HG03565 (cell line): ENCODE measurements around the gene ARHGAP23.

ENCODE experiments used
- ATAC-seq: cut with Tn5 transposase; IDR thresholded peaks from one replicate; pipeline ENCODE4 v1.9.1; 2021; ENCODE audit warnings: mild to moderate bottlenecking, moderate library complexity; ENCODE audit not compliant: unreplicated experiment

The ARHGAP23 gene

DNA sequence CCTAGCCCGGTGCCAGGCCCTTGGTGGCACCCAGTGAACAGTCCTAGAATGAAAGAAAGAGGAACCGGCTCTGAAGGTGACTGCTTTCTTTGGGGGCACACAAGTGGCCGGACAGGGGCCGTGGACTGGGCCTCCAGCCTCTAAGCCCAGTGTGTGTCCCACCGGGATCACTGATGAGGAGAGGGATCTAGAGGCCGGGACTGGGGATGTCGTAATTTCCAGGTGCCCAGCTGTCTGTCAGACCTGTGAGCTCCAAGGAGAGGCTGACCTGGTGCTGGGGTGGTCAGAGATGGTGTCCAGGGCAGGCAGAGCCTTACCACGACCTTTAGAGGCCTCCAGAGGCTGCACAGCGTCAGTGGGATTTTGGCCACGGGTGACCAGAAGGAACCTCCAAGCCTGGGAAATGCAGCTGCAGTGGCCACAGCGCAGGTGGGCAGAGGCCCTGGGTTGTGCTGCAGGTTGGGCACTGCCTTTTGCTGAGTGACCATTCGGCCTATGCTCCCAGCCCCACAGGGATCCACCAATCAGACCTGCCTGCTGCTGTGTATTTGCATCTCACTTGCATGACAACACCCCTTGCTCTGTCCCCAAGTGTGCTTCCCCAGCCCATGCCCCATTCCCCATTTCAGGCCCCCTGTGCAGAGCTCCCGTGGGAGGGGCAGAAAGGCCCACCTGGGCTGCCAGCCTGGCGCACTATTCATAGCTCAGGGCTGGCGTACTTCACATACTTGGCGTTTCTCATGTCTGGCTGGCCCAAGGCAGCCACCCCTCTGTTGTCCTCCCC is 12.5 kb downstream of the ARHGAP23 start:
- no peak for ATAC-seq

DNA sequence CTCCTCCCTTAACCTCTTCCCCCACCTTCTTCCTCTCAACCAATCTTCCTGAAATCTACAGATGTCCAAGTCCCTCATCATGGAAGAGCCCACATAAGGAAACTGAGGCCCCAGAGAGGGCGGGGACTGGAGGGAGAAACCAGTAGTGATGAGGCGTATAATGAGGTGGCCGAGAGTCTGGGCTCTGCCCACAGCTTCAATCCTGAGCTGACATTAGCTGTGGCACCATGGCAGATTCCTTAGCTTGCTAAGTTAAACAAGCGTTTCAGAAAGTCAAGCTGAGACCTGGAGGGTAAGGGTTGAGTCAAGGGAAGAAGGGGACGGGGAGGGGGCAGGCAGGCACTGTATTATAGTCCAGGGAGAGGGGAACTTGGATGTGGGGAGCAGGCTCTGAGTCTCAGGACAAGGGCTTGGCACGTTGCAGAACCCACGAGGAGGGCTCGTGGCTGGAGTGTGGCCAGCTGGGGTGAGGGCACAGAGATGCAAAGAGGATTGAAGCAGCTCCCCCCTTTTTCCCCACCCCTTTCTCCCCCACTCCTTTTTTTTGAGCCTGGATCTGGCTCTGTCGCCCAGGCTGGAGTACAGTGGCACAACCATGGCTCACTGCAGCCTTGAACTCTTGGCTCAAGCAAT is 13.3 kb downstream of the ARHGAP23 start:
- no peak for ATAC-seq

DNA sequence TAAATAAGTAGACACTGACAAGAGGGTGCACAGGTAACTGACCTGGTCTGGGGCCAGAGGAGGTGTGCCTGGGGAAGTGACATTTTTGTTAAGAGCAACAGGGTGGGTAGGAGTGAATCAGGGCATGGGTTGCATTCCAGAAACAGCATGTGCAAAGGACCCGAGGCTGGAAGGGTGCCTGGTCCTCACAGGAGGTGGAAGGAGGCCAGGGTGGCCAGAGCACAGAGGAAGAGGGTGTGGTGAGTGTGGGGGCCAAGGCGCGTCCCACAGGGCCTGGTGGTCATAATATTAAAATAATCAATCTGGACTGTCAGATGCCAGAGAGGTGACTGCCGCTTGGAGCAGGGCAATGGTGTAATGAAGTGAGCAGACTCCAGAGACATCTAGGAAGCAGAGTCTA is 14.3 kb downstream of the ARHGAP23 start:
- ATAC-seq: no peak

DNA sequence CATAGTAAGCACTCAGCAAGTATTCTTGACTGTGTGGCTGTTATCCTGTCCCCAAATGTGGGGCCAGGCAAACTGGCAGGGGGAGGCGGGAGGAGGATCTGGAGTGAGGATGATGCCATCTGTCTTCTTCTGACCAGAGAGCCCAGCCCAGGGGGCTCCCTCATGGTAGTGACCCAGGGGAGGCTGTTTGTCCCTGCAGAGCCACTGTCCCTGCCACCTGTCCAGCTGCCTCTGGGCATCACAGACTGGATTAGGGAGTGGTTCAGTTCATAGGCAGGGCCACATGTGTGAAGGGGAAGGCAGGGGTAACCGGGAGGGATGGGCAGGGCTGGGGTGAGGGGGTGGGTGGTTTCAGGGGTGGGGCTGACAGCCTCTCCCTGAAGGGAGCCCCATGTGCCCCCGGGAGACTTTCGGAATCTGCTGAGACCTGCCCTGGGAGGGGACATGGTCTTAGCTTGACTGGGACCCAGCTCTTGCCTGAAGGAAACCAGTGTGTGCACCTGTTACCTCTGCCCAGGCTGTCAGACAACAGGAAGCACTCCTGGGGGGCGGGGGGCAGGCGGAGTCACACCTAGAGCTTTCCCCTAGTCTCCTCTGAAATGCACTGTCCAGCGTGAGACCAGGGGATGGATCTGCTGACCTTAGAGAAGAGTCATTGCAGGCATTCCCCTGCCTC is 15.2 kb downstream of the ARHGAP23 start:
- no peak for ATAC-seq

DNA sequence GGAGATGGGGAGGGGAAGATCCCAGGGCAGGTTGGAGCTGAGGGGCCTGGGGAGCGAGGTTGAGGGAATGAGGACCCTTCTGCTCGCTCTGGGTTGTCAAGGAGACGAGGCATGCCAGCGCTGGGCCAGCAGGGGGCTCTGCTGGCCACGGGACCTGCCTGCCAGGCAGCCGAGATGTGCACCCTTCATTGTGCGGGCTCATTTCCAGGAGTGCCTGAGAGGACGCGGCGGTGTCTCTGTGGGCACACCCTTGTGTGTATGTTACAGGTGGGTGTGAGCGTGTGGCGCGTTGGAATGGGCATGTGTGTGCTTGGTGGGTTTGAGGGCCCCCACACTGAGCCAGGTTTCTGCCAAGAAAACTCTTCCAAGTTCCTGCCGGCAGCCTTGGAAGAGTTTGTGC is 15.9 kb downstream of the ARHGAP23 start:
- ATAC-seq: no peak

DNA sequence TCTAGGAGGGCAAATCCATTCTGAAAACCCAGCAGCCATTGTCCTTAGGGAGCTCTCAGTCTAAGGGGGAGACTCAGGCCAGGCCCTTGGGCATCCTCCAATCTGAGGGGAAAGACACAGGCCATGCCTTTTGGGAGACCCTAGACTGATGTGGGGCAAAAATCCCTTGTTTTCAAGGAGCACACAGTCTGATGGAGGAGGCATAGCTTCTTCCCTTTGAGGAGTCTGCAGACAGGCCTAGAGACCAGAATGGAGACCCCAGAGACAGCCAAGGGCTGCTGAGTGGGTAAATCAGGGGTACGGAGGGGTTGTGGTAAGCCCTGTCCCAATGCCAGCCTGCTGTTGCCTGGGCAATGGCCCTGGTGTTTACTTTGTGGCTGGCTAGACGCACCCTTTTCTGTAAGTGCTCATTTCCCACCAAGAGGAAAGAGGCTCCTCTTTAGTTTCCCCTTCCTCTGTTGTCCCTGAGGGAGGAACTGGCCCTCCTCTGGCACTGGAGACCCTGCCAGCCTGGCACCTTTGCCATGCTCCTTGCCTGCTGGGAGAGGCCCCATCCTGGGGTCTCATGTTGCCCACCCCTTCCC is 19.3 kb downstream of the ARHGAP23 start:
- no peak for ATAC-seq

DNA sequence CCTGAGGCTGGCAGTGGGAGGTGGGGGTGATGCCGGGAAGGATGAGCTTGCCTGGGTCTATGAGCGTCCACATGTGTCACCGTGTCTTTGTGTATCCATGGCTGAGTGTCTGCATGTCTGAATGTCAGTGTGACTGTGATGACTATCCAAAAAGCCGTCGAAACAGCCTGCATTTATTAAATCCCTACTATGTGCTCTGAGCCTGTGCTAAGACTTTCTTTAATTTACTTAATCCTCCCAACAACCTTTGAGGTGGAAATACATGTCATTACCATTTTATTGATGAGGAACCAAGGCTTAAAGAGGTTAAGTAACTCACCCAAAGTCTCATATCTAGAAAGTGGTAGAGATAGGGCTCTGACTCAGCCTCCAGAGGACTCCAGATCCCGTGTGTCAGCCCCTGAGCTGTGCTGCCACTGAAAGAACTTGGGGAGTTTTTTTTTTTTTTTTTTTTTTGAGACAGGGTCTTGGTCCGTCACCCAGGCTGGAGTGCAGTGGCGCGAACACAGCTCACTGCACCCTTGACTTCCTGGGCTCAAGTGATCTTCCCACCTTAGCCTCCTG is 20.0 kb downstream of the ARHGAP23 start:
- no peak for ATAC-seq

DNA sequence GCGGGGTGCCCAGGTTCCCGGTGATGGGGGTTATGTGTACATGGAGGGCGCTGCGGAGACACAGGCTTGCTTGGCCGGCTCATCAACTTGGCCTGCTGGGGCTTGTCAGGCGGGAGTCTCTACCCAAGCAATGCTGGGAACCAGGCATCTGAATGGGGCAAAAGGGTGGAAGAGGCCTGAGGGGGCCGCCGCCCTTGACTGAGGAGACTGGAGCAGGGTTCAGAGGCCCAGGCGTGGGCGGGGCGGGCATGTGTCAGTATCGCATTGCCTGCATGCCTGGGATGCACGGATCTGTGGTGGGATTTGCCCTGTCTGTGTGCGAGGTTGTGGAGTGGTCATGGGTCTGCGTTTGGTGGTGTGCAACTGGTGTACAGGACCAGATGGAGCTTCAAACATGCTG is 21.1 kb downstream of the ARHGAP23 start:
- ATAC-seq: no peak

DNA sequence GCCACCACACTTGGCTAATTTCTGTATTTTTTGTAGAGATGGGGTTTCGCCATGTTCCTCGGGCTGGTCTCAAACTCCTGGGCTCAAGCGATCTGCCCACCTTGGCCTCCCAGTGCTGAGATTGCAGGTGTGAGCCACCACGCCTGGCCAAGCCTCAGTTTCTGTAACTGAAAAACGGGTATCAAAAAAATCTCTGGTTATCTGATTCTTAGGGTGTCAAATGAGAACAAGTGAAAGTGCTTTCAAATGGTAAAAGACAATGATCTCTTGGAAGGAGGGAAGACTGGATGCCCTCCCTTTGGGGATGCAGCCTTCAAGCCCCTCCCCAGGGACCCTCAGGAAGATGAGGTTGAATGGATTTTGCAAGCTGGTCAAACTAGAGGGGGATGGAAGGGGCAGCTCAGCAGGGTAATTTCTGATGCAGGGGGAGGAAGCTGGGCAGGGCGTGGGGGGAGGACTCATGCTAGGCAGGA is 22.3 kb downstream of the ARHGAP23 start:
- ATAC-seq: no peak

DNA sequence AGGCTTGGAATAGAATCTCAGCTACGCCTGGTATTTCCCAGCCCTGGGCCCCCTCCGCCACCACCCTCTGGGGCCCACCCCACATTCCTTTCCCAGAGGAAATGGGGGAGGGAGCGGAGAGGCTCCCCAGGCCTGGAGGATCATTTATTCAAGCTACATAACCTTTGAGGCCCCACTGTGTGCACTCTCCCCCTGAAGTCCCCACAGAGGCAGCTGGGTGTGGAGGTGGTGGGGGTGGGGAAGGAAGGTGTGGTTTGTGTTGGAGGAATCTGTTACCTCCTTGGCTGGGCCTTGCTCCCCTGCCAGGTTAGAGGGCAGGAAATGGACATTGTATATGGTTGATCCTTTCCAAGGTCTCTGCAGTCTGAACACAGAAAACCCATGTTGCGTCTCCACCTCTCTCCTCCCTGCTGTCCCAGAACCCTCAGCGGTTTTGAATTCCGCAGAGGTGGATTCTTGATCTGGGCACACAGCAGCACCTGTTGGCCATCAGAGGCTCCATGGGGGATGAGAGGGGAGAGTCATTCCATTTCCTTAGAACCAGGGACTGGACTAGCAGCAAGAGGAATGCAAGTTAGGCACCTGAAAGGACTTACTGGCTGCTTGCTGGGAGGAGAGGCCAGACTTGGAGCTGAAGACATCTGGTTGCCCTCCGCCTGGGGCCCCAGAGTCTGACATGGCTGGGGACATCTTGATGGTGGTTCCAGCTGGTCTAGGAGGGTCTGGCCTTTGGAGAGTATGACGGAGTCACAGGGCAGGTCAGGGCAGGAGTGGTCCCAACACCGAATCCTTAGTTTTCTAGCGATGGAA is 23.0 kb downstream of the ARHGAP23 start:
- no peak for ATAC-seq

DNA sequence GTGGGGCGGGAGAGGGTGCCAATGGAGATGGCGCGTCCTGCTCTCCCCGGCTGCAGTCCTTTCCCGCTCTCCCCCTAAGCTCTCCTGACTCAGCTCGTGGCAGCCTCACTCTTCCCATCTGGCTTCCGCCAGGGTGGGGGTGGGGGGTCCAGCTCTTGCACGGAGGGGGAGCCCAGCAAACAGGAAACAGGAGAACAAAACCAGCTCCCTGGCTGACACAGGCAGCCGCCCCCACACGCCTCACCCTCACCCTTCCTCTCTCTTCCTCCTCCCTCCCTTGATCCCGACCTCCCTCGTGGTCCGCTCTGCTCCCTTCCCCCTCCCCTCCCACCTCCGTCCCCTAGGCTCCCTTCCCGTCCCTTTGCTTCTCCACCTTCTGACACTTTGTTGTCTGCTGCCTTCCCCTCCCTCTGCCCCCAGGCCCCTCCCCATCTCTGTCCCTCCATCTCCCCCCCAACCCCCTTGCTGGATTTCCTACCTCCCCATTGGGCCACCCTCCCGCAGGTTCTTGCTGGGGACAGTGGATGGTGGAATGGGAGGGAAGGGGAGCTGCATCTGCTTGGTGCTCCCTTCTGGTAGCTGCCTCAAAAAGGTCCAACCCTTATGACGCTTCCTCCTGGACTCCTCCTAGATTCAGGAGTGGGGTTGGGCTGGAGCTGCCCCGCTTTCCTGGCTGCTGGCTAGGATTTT is 23.7 kb downstream of the ARHGAP23 start:
- no peak for ATAC-seq

DNA sequence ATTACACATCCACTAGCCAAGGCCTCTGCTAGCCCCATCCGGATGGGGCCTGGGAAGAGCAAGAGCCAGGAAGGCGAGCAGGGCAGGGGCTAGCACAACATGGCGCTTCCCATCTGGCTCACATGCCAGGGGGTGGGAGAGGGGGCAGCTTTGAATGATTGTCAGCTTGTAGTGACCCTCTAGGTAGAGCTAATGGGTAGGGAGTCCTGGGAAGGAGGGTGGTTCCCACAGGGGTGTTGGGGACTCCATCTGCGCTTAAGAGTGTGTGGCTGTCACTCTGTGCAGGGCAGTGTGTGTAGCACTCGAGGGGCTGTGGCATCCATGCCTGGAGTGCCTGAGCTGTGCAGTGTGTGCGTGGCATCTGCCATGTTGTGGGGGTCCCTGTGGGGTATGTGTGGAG is 24.5 kb downstream of the ARHGAP23 start:
- no peak for ATAC-seq

DNA sequence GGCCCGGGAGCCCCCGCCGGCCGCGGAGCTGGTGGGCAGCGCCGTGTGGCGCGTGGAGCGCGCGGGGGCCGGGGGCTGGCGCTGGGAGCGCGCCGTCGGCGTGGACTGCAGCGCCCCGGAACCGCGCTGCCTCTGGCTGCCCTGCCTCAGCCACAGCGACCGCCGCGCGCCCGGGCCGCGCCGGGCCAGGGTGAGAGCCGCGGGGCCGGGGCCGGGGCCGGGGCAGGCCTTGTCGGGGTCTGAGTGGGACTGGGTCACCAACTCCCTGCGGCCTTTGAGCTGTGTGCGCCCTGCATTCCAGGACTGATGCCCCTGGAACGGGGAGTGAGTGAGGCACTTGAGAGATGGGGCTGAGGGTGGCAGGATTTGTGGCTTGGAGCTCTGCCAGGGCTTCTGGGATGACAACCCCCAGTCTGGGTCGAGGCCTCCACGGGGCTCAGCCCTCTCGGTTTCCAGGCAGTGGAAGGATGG is 25.7 kb downstream of the ARHGAP23 start:
- ATAC-seq: no peak

DNA sequence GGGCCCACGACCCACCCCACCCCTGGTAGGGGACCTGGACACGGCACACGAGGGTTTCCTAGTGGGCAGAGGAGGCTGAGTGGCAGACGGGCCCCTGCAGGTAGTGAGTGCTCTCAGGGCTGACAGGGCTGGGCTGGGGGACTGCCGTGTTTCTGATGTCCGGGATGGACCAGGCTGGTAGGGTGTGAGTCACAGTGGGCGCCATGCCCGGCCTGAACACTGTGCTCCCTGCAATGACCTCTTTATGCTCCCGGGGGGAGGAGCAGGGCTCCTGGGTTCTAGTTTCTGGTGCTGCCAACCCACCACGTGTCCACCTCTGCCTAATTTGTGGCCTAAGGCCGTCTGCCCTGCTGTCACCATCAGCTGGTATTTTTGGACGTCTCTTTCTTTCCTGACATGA is 26.3 kb downstream of the ARHGAP23 start:
- no peak for ATAC-seq

DNA sequence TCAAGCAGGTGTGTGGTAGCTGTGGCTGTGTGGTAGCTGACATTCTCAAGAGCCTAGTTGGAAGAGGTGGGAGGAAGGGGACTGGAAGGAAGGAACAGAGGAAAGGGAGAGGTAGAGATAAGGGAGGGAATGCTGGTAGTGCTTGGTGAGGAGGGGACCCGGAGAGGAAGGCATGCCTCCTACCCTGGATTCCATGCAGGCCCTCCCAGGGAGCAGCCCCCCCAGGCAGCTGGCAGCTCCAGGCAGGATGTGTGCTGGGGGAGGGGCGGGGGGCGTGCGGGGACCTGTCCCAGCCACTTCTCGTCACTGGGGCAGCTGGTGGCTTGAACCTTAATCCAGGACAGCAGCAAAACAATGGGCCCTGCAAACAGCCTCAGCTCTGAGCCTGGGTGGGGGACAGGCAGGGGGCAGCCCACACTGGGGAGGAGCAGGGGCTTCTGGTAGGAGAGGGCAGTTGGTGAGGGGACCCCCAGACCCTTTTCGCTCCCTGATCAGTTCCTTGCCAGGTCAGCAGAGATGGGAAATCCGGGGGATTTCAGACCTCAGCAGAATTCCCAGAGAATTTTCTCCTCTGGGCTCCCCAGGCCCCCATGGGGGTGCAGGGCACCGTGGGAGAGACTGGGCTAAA is 27.1 kb downstream of the ARHGAP23 start:
- no peak for ATAC-seq

DNA sequence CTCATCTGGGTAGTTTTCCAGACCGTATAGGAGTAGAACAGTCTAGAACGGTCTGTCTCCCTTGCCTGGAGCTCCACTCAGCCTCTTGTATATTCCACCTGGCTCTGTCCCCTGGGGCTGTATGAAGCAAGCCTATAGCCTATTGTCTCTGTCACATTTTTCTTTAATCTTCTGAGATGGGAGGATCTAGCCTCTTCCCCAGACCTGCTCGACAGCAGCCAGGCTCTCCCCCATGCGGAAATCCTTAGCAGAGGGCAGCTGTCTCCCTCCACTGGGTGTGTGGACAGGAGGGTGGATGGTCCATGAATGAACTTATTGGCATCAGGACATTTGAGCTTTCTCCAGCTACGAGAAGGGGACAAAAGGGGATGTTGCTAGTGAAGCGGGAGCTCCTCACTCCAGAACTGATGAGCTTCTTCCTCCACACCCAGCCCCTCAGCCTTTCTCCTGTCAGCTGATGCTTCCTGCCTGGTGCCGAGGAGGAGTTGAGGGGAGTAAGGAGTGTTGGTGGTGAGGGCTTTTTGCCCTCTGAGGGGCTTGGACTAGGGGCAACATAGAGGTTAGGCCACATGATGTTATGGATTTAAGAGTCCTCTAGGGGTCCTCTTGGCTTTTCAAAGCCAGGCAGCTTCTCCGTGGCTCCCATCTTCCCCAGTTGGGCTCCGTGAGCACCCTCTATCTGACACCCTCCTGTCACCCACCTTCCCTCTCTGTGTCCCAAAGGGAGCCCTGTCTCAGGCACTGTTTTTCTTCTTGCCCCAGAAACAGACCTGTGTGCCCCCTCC is 28.0 kb downstream of the ARHGAP23 start:
- no peak for ATAC-seq

DNA sequence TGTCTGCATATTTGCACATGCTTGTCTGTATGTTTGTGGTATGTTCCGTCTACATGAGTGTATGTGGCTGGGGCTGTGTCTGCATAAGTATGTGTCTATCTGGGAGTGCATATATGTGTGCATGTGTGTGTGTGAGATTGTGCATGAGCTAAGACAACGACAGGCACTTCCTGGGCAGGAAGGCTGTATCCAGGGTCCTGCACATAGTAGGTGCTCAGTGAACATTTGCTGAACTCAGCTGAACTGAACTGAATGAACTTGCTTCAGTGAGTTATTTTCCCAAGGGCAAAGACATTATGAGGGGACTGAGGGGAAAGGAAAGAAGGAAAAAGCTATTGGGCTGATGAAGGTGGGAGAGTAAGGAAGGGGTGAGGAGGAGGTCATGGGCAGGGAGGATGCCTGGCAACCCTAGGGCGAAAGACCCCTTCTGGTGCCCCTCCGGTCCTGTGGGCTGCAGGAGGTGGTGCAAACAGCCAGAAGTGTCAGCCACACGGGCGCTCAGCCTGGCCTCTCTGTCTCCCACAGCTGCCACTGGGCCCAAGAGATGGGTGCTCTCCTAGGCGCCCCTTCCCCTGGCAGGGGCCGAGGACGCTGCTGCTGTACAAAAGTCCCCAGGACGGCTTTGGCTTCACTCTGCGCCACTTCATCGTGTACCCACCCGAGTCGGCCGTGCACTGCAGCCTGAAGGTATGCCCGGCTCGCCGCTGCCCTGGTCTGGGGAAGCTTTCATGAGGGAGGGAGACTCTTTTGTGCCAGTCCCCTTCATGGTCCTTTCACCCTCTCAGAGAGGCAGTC is 29.5 kb downstream of the ARHGAP23 start:
- ATAC-seq: no peak

DNA sequence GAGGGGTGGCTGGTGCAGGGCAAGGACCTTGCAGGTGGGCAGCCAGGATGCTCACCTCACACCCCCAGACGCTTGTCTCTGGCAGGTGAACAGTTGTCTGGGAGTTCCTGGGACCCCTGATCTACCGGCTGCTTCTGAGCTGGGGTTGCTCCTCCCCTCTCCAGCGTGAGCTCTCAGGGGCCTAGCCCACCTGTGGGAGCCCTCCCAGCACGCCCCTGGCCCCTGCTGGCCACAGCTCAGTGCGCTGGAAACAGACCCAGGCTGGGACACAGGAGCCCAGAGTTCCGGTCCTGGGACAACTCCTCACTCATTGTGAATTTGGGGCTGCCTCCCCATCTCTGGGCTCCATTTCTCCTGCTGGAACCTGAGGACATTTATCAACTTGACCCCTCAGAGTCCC is 30.3 kb downstream of the ARHGAP23 start:
- no peak for ATAC-seq
